Measurements from ENCODE around the gene ZNF35.

ZNF35 gene

DNA sequence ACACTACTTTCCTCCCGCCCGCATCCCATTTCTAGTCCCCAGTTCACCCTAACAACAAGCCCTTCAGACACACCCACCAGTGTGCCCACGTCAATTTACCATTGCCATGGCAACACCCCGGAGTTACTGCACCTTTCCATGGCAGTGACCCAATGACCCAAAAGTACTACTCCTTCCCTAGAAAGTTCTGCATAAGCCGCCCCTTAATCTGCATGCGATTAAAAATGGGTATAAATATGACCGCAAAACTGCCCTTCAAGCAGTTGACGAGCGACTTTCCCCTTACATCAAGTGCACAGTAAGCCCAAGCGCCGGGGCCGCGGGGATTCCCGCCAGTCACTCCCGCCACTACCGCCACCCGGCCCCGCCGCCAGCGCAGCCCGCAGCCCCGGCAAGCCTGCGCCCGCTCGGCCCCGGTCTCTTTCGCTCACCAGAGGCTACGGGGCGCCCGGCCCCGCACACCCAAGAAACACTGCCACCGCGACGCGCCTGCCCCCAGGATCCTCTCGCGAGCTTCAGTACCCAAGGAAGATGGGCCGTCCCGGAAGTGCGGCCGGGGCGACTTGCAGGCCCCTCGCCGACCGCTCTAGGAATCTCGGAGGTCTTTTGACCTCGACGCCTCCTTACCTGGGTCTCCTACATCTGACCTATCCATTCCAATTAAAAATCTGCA is 36.7 kb downstream of the ZNF35 start:
- peak; percentile 40 for DNase-seq (ENCODE audit: low spot score)

DNA sequence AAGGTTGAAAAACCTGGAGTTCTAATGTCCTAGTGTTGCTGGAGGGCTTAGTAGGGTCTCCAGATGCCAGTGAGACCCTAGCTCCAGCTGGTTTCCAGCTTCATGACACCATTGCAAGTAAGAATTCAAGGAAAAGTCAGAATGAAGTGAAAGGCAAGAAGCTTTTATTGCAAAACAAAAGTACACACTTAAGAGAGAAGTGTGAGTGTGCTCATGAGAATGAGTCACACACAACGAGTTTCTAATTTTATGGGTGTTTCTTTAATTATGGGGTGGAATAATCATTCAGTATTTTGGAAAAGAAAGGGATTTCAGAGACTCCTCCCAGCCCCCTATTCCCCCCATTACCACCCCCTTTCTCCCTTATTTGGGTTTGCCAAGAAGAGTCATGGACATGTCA is 39.4 kb downstream of the ZNF35 start:
- DNase-seq (ENCODE audit: low spot score) = no peak
